HG03442 (cell line): ENCODE results near the gene AGMO.

Experiments used
- ATAC-seq: cut with Tn5 transposase; IDR thresholded peaks from one replicate; pipeline ENCODE4 v1.9.1; 2021; ENCODE audit warnings: mild to moderate bottlenecking, moderate library complexity; ENCODE audit not compliant: unreplicated experiment

Gene AGMO

GRCh38 chr7:15248514-15248913 lies 313.3 kb downstream of the AGMO start:
- no peak for ATAC-seq

- no peak for ATAC-seq
Observed at GRCh38 chr7:15245831-15246230, 316.0 kb downstream of the AGMO start.

GRCh38 chr7:15239801-15240200 lies 322.0 kb downstream of the AGMO start:
- ATAC-seq: no peak

GRCh38 chr7:15236952-15237351 lies 324.9 kb downstream of the AGMO start:
- ATAC-seq: no peak

GRCh38 chr7:15234431-15234830 lies 327.4 kb downstream of the AGMO start:
- no peak for ATAC-seq

- no peak for ATAC-seq
Observed at GRCh38 chr7:15228831-15229230, 333.0 kb downstream of the AGMO start.

GRCh38 chr7:15225981-15226380 lies 335.8 kb downstream of the AGMO start:
- no peak for ATAC-seq

- ATAC-seq: no peak
Observed at GRCh38 chr7:15219758-15220157, 342.1 kb downstream of the AGMO start.

- no peak for ATAC-seq
Observed at GRCh38 chr7:15218261-15218660, 343.6 kb downstream of the AGMO start.

GRCh38 chr7:15215616-15216015 lies 346.2 kb downstream of the AGMO start:
- ATAC-seq: no peak

- no peak for ATAC-seq
Observed at GRCh38 chr7:15214976-15215375, 346.8 kb downstream of the AGMO start.

- no peak for ATAC-seq
Observed at GRCh38 chr7:15213093-15213492, 348.7 kb downstream of the AGMO start.

GRCh38 chr7:15209429-15209828 lies 352.4 kb downstream of the AGMO start:
- no peak for ATAC-seq

GRCh38 chr7:15204421-15204820 lies 357.4 kb downstream of the AGMO start:
- no peak for ATAC-seq

GRCh38 chr7:15199482-15199881 lies 362.3 kb downstream of the AGMO start:
- no peak for ATAC-seq

- ATAC-seq: no peak
Observed at GRCh38 chr7:15197042-15197977, 364.5 kb downstream of the AGMO start.

GRCh38 chr7:15178065-15178464 lies 383.8 kb downstream of the AGMO start:
- no peak for ATAC-seq

GRCh38 chr7:15176089-15176488 lies 385.7 kb downstream of the AGMO start:
- ATAC-seq: no peak

GRCh38 chr7:15175152-15175551 lies 386.7 kb downstream of the AGMO start:
- ATAC-seq: no peak

GRCh38 chr7:15174485-15174884 lies 387.3 kb downstream of the AGMO start:
- ATAC-seq: no peak

- no peak for ATAC-seq
Observed at GRCh38 chr7:15168489-15168888, 393.3 kb downstream of the AGMO start.

GRCh38 chr7:15167912-15168311 lies 393.9 kb downstream of the AGMO start:
- ATAC-seq: no peak

GRCh38 chr7:15166620-15167019 lies 395.2 kb downstream of the AGMO start:
- no peak for ATAC-seq
